H1 (cell line): ENCODE data around the gene MBD3L2.

Experiments used
- POLR2A ChIP-seq, 2 experiments: IDR thresholded peaks; 1 replicate in 1 of 2; 2 replicates in 1 of 2; pipeline ENCODE4 v1.6.1; 2011; ENCODE audit warnings: low read depth in 2 of 2, low read length in 2 of 2, mild to moderate bottlenecking in 2 of 2; ENCODE audit errors: control extremely low read depth in 1 of 2
- RAD21 ChIP-seq, 2 experiments: IDR thresholded peaks in 1 of 2; conservative IDR thresholded peaks in 1 of 2; 2 replicates each; pipeline ENCODE4 v1.6.1; 2011; ENCODE audit warnings: low read depth in 2 of 2, low read length in 2 of 2, improper control_type of control experiment in 1 of 2, inconsistent platforms in 1 of 2, mild to moderate bottlenecking in 1 of 2, moderate library complexity in 1 of 2
- YY1 ChIP-seq: IDR thresholded peaks from 2 replicates; pipeline ENCODE4 v1.6.1; 2011; ENCODE audit warnings: low read depth, mild to moderate bottlenecking, low read length

DNA sequence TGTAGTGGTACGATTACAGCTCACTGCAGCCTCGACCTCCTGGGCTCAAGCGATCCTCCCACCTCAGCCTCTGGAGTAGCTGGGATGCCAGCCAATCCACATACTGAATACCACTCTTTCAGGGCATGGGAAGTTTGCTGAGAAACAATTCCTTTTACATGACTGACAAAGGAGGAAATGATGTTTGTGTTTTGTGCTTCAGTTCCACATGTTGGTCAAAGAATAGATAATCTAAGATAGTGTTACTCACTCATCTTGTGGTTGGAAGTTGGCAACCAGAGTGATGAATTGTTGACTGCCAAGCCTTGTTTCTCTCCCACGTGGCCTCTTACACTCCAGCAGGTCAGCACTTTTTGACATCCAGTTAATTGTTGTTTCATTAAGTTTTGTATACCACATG is 35.4 kb upstream of the MBD3L2 start:
- TF ChIP-seq POLR2A (IDR thresholded peaks at IDR 0.05; ENCODE audit: control extremely low read depth in 1 of 2, low read depth in 2 of 2, low read length in 2 of 2) (no peak), YY1 (no peak), RAD21 (IDR thresholded peaks at IDR 0.05 in 1 of 2, conservative IDR thresholded peaks at IDR 0.05 in 1 of 2; ENCODE audit: low read depth in 2 of 2, low read length in 2 of 2) (no peak)
